SKM-1 (cell line): ENCODE results near the gene SPA17.

ENCODE experiments used
- DNase-seq: peaks from one replicate; lab custom pipeline; 2025; ENCODE audit not compliant: unreplicated experiment; lab: John Stamatoyannopoulos, UW

SPA17 gene

GRCh38 chr11:124722176-124722575 lies 48.5 kb downstream of the SPA17 start:
- DNase-seq = no peak

- DNase-seq = no peak
Measured at GRCh38 chr11:124724979-124725718, 51.4 kb downstream of the SPA17 start.

- DNase-seq = no peak
Measured at GRCh38 chr11:124725719-124726105, 52.0 kb downstream of the SPA17 start.

GRCh38 chr11:124727474-124727873 lies 53.8 kb downstream of the SPA17 start:
- DNase-seq = no peak

GRCh38 chr11:124728134-124728533 lies 54.4 kb downstream of the SPA17 start:
- DNase-seq = no peak

- no peak for DNase-seq
Measured at GRCh38 chr11:124729571-124729970, 55.9 kb downstream of the SPA17 start.

- peak; percentile 28 for DNase-seq
Measured at GRCh38 chr11:124732230-124732629, 58.5 kb downstream of the SPA17 start.

- DNase-seq = peak; percentile 63
Measured at GRCh38 chr11:124736736-124737135, 63.0 kb downstream of the SPA17 start.

- no peak for DNase-seq
Measured at GRCh38 chr11:124737638-124738305, 64.1 kb downstream of the SPA17 start.

GRCh38 chr11:124738713-124739478 lies 65.2 kb downstream of the SPA17 start:
- no peak for DNase-seq

GRCh38 chr11:124739479-124740276 lies 66.0 kb downstream of the SPA17 start, which contains the start of gene NRGN:
TSS of gene NRGN (plus strand) at chr11:124739942. CDS start at chr11:124740085, 143 bp downstream.
- peak; percentile 81 for DNase-seq

GRCh38 chr11:124740277-124740882 lies 66.7 kb downstream of the SPA17 start:
- DNase-seq = peak; percentile 76

GRCh38 chr11:124742555-124742954 lies 68.9 kb downstream of the SPA17 start:
- no peak for DNase-seq

GRCh38 chr11:124743050-124743449 lies 69.3 kb downstream of the SPA17 start:
- no peak for DNase-seq

- no peak for DNase-seq
Measured at GRCh38 chr11:124745270-124745834, 71.6 kb downstream of the SPA17 start.

- DNase-seq = no peak
Measured at GRCh38 chr11:124745835-124746620, 72.3 kb downstream of the SPA17 start.

GRCh38 chr11:124746621-124747243 lies 73.0 kb downstream of the SPA17 start:
- DNase-seq = no peak
